GM21360 (cell line): ENCODE data around the gene TIA1.
"Not testable (repeated sequence)": the region's sequence is repeated elsewhere in the genome, so short reads cannot be mapped to it uniquely, and the experiment has no call there.

Experiments
- ATAC-seq: cut with Tn5 transposase; IDR thresholded peaks from one replicate; pipeline ENCODE4 v1.9.1; 2021; ENCODE audit warnings: mild to moderate bottlenecking, moderate library complexity; ENCODE audit not compliant: unreplicated experiment

Gene TIA1

DNA sequence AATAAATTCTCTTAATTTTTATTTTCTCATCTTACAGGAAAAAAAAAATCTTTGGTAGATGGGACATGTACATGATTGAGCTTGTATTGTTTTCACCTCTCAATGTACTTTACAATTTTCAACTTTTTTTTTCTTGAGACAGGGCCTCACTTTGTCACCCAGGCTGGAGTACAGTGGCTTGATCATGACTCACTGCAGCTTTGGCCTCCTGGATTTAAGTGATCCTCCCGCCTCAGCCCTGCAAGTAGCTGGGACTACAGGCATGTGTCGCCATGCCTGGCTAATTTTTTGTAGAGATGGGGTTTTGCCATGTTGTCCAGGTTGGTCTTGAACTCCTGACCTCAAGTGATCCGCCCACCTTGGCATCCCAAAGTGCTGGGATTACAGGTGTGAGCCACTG lies 25.1 kb downstream of the TIA1 start:
- not testable (repeated sequence) for ATAC-seq

DNA sequence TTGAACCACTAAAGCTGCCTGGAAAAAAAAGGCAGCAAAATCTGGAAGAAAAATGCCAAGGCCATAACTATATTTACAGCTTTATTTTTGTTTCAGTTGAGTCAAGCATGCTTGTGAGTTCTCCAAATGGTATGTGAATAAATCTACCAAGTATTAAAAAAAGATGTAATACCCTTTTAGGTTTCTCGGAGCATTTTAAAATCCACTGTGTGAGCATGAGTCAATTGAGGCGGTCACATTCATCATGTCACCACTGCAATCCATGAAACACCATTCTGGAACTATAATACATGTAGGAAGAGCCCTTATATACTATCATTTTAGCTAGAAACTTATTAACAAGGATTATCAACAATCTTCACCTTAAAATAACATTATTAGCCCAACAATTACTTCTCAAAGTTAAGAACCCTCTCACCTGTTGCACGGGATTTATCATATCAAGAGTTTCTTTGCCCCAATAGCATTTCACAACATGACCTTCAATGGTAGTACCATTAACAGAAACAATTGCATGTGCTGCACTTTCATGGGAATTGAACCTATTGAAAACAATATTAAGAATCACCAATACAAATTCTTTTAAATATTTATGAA lies 33.4 kb downstream of the TIA1 start:
- no peak for ATAC-seq

DNA sequence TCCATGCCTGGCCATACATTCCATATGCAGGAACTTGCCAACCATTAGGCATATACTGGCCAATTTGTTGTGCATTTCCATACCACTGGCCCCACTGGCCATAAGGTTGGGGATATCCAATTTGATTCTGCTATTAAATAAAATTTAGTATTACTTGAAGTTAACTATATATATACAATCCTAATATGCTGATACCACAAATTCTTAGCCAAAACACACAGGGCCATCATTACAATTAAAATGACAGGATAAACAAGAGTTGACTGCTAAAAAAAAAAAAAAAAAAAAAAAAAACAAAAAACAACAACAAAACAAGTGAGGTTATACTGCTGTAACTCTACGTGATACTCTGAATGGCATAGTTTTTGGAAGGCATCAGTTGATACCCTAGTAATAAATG lies 34.1 kb downstream of the TIA1 start:
- no peak for ATAC-seq

GRCh38 chr2:70212298-70212932 lies 36.0 kb downstream of the TIA1 start:
- no peak for ATAC-seq

- no peak for ATAC-seq
Measured at GRCh38 chr2:70211595-70211994, 36.8 kb downstream of the TIA1 start.

- ATAC-seq: no peak
Measured at GRCh38 chr2:70204452-70204851, 44.0 kb downstream of the TIA1 start.

DNA sequence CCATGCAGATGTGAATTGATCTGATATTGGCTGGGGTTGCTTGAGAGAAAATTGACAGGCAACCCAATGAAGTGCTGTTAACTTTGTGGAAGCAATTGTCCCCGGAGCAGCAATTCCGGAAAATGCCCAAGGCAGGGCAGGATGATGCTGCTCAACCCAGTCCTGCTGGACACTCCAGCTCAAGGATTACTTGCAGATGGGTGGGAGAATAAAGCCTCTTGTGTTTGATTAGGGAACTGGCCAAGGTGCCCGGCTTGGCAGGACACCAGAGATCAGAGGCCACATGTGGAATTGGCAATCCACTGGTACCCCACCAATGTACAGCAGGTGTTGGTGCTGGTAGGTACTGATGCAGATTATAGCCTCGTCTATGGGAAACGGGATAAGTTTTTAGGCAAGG lies 45.3 kb downstream of the TIA1 start:
- ATAC-seq: no peak

- ATAC-seq: no peak
Measured at GRCh38 chr2:70202236-70202806, 46.1 kb downstream of the TIA1 start.

DNA sequence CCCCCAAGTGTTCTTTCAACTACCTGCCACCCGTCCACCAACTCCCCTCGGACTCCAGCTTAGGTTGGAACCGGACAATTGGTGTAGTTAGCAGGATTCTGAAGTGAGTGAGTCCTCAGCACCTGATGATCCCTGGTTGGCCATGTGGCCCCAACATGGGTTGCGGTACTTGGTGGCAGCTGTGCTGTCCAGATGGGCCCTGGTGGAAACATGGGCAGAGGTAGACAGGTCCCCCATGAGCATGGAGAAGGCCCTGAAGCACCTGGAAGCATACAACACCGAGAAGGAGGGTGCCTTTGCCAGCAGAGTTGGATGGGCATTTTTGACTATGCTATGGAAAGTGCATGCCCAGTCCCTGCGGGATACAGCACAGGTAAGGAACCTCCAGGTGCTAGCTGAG lies 46.6 kb downstream of the TIA1 start:
- no peak for ATAC-seq

GRCh38 chr2:70201225-70201768 lies 47.1 kb downstream of the TIA1 start:
- no peak for ATAC-seq

DNA sequence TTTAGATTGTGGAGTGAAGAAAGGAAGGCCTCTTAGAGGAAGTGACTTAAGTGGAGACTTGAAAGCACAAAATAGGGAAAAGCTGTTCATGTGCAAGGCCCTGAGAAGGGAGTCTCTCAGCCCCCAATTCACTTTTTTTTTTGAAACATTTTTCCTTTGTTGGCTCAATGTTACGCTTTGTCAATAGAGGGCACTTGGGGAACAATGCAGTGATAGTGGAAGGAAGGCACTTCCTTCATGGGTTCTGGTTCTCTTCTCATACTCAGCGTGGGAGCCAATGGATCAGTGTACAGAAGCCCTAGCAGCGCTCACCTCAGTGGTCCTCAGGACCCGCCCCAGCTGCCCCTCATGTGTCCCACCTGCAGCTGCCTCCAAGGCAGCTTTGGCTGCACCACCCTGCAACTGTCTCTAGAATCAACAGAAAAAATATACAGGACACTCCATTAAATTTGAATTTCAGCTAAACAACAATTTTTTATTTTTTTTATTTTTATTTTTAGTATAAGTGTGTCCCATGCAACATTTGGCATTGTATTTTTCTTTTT lies 49.0 kb downstream of the TIA1 start:
- no peak for ATAC-seq

DNA sequence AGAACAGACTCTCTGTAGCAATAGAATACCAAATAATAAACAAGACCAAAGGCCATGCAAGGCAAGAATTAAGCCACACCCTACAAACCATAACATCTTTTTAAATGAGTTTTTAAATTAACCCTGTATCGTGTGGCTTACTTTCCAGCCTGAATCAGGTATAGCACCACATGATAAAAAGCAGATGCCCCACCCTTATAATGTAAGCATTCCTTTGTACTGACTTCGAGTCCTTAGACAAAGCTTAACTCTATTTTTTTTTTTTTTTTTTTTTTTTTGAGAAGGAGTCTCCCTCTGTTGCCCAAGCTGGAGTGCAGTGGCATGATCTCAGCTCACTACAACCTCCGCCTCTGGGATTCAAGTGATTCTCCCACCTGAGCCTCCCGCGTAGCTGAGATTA lies 55.9 kb downstream of the TIA1 start:
- ATAC-seq: no peak

DNA sequence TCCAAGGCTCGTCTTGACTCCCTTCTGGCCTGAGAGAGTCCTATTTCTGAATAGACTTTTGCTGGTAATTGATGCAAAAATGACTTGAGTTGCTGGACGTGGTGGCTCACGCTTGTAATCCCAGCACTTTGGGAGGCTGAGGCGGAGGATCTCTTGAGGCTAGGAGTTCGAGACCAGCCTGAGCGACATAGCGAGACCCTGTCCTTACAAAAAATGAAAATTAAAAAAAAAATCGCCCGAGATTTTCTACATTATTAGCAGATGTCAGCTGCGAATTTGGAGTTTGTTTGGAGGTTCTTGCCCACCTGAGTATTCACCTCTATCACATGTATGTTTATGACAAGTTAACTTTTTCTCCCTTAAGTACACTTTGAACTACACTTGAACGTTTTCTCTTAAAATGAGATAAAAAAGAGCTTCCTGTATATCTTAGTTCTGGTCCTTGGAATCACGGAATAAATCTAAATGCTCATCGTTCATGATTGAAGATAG lies 57.1 kb downstream of the TIA1 start:
- no peak for ATAC-seq

DNA sequence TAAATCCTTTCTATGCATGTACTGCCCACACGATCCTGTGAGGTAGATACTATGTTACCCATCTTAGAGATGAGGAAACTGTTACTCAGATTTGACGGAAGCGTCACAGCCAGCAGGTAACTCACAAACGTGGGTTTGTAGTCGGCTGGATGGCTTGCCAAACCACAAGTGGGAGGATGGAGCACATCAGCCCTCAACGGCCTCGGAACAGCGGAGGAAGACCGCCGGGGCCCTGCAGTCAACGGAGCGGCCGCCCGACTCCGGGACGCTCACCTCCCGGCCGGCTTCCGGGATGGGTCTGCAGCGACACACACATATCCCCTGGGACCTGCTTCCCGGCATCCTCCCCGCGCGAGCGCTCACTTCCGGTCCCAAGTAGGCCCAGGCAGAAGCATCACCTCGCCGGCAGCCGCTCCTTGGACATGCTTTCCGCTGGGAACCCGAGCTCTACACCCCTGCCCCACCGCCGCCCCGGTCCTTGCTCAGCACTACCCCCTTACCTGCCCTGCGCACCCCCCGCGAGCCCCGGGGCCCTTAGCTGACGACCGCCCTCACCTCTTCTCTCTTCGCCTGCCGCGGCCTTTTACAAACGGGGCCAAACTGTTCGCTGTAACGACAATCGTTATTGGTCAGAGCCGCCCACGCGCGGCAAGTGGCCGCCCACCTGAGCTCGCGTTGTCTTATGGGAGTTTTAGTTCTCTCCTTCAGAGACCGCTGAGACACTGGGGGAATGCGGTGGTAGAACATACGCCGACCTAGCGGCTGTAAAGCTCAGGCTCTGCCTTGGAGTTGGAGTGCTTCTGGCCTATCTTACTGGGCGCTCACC lies 57.8 kb downstream of the TIA1 start, which contains the start of gene C2orf42:
C2orf42 (minus strand) TSS at position 602 of the 826 bp plus-strand sequence. CDS start 9,034 bp downstream, outside the sequence.
- ATAC-seq: peak; percentile 79

- no peak for ATAC-seq
Measured at GRCh38 chr2:70188460-70188859, 60.0 kb downstream of the TIA1 start.

GRCh38 chr2:70187170-70187569 lies 61.3 kb downstream of the TIA1 start:
- ATAC-seq: not testable (repeated sequence)

DNA sequence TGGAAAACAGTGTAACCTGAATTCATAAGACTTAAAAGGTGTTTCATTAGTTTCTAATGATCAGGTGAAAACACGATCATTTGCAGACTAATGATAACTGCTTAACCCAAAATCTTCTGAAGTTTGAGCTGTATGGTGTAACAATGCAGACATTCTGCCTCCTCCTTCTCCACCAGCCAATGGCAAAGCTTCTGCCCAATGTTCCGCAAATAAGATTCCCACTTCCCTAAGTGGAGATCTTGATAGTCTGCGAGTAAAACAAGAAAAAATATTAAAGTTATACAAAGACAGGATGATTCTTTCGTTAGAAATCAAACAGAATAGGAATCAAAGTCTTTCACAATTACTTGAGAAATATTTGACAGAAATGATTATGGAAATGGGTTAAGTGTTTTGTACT lies 65.7 kb downstream of the TIA1 start:
- no peak for ATAC-seq

DNA sequence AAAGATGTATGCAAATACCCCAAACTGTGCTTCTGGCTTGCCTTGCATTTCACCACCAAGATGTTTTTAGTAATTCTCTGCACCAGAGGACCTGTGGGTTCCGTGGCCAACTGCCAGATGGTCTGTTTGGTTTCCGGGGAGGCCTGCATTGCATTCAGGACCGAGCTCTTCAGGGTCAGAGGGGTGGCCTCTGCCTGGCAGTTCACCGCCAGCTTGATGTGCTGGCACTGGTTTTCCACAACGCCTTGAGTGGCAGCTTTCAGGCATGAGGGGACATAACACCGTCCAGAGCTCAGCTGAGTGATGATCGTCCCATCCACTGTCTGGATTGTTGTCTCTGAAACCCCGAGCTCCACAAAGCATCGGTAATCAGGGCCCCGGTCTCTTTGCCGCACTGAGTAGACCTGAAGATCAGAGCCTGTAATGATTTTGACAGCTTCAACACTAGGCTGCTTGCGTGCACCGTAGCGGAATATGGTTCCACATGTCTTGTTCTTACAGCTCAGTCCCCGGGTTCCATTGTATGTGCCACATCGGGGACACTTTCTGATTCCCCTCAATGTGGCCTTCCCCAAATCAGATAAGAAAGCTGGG lies 67.0 kb downstream of the TIA1 start:
- ATAC-seq: no peak

GRCh38 chr2:70173520-70173919 lies 74.9 kb downstream of the TIA1 start:
- ATAC-seq: no peak

DNA sequence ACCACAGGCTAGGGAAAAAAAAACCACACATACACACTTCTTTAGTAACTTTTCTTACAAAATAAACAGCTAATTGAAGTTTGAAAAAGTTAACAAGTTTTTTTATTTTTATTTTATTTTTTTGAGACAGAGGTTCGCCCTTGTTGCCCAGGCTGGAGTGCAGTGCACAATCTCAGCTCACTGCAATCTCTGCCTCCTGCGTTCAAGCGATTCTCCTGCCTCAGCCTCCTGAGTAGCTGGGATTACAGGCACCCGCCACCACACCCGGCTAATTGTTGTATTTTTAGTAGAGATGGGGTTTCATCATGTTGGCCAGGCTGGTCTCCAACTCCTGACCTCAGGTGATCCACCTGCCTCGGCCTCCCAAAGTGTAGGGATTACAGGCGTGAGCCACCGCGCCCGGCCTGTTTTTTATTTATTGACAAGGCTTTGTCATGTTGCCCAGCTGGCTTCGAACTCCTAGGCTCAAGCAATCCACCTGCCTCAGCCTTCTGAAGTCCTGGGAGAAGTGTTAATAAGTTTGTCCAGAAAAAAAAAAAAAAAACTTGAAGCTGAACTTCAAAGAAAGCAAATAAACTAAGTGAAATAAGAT lies 78.7 kb downstream of the TIA1 start:
- ATAC-seq: not testable (repeated sequence)
